LNCAP (cell line): Measurements from ENCODE around the gene PRTN3.

Experiments
- TF ChIP-seq, protein P1 (sequence below): fragments of 450-650 bp; IDR thresholded peaks from 2 replicates; pipeline ENCODE4 v1.5.1; 2017; ENCODE audit warnings: mild to moderate bottlenecking

Gene PRTN3

DNA sequence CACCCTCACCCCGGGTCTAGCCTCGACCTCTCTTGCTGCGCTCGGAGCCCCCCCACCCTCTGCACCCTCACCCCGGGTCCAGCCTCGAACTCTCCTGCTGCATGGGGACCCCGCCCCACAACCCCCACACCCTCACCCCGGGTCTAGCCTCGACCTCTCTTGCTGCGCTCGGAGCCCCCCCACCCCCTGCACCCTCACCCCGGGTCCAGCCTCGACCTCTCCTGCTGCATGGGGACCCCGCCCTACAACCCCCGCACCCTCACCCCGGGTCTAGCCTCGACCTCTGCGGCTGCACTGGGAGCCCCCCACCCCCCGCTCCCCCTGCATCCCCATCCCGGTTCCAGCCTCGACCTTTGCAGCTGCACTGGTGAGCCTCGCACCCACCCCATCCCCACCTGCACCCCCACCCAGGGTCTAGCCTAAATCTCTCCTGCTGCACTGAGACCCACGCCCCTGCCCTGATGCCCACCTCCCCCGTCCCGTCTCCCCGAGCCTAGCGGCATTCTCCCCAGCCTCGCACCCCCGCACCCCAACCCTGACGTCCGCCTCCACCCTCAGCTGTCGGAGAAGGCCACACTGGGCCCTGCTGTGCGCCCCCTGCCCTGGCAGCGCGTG, 20.4 kb downstream of the PRTN3 start:
- TF ChIP-seq, protein P1, sequence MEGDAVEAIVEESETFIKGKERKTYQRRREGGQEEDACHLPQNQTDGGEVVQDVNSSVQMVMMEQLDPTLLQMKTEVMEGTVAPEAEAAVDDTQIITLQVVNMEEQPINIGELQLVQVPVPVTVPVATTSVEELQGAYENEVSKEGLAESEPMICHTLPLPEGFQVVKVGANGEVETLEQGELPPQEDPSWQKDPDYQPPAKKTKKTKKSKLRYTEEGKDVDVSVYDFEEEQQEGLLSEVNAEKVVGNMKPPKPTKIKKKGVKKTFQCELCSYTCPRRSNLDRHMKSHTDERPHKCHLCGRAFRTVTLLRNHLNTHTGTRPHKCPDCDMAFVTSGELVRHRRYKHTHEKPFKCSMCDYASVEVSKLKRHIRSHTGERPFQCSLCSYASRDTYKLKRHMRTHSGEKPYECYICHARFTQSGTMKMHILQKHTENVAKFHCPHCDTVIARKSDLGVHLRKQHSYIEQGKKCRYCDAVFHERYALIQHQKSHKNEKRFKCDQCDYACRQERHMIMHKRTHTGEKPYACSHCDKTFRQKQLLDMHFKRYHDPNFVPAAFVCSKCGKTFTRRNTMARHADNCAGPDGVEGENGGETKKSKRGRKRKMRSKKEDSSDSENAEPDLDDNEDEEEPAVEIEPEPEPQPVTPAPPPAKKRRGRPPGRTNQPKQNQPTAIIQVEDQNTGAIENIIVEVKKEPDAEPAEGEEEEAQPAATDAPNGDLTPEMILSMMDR, result no peak

DNA sequence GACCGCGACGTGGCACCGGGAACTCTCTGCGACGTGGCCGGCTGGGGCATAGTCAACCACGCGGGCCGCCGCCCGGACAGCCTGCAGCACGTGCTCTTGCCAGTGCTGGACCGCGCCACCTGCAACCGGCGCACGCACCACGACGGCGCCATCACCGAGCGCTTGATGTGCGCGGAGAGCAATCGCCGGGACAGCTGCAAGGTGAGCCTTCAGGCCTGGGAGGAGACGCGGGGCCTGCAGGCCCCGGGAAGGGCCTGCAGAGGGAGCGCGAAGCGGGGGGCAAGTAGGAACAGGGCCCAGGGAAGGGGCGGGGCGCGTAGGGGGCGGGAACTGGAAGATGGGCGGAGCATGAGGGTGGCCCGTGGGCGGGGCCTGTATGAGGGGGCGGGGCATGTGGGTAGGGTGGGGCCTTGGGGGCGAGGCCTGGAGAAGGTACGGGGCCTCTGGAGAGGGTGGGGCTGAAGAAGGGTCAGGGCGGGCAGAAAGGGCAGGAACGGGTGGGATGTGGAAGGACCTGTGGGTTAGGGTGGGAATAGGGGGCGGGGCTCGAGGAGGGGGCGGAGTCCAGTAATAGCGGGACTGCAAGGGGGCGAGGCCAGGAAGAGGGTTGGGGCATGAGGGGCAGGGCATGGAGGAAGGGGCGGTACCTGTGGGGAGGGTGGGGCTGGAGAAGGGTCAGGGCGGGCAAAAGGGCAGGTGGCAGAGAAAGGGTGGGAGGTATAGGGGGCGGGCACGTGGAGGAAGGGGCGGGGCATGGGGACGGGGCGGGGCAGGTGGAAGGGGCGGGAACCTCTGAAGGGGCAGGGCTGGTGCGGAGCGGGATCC, 21.2 kb downstream of the PRTN3 start:
- TF ChIP-seq, protein P1, result no peak

DNA sequence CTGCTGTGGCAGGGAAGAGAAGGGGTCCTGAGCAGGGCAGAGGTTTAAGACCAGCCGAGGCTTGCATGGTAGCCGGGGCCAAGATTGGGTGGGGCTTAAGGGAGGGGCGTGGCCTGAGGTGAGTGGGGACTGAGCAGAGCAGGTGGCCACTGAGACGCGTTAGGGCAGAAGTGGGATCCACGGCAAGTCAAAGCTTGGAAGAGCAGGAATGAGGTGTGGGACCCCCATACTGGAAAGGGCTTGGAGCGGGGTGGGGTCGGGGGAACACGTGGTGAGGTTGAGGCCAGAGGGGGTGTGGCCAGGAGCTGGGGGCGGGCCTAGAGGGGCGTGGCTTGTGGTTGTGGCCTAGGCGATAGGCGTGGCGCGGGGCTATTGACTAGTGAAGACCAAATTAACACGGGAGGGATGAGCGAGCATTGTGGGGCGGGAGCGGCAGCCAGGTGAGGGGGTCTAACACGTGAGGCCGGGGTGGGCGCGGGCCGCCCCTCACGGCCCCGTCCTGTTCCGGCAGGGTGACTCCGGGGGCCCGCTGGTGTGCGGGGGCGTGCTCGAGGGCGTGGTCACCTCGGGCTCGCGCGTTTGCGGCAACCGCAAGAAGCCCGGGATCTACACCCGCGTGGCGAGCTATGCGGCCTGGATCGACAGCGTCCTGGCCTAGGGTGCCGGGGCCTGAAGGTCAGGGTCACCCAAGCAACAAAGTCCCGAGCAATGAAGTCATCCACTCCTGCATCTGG, 21.9 kb downstream of the PRTN3 start:
- TF ChIP-seq, protein P1, result no peak

DNA sequence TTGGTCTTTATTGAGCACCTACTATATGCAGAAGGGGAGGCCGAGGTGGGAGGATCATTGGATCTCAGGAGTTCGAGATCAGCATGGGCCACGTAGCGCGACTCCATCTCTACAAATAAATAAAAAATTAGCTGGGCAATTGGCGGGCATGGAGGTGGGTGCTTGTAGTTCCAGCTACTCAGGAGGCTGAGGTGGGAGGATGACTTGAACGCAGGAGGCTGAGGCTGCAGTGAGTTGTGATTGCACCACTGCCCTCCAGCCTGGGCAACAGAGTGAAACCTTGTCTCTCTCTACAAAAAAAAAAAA, 22.5 kb downstream of the PRTN3 start:
- TF ChIP-seq, protein P1, result no peak

DNA sequence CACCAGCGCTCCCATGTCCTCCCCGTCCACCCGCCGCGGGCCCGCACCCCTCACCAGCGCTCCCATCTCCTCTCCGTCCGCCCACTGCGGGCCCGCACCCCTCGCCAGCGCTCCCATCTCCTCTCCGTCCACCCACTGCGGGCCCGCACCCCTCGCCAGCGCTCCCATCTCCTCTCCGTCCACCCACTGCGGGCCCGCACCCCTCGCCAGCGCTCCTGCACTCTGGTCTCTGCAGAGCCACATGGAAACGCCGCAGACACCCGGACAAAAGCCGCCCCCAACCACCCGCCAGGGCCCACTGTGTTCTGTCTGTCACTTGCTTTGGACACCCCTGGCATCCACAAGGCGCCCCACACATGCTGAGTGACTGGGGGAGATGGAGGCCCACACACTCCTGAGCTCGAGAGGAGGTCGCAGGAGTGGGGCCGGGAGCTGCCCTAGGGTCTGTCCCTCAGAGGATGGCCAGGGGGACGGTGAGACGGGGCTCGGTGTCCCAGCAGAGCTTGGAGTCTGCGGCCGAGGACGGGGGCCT, 26.0 kb downstream of the PRTN3 start:
- TF ChIP-seq, protein P1, result no peak

DNA sequence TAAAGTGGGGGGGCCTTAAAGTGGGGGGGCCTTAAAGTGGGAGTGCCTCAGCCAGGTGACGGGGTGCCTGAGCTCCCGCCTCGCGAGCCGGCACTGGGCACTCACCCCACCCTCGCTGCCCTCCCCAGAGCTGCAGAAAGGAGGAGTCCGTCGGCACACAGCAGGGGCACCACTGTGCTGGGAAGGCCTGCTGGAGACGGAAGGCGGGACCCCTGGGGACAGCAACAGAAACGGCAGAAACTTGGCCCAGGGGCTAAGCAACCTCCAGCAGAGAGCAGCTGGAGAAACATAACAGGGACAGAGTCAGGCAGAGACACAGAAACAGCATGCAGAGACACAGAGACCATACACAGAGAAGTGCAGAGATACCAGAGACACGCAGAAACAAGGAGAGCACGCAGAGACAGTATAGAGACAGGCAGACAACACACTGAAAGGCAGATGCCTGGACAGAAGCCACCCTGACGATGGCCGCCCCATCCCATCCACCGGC, 26.5 kb downstream of the PRTN3 start:
- TF ChIP-seq, protein P1, result no peak

DNA sequence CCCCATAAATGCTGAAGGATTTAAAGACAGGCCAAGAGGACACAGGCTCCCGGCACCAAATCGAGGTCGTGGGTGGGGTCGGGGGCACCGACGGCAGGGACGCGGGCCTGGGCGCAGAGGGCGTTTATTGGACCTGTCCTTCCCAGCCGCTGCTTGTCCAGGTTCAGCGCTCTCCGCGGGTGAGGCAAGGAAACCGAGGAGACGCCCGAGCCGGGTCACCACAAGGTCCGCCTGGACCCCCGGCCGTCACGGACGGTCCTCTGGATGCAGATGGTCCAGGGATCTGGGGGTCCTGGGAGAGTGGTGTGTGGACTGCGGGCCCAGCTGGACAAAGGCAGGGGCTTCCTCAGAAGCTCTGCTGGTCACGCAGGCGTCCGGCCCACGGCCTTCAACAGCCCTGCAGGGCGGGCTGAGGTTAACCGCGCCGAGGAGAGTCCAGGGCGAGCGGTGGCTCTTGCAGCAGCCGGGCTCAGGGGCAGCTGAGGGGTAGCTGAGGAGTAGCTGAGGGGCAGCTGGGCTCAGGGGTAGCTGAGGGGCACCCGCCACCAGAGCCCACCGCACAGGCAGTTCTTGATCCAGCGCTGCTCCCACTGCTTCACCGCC, 27.2 kb downstream of the PRTN3 start:
- TF ChIP-seq, protein P1, result no peak
